NCI-H1436 (cell line): ENCODE data around the gene PRDM16.

Experiments used
- DNase-seq: peaks from one replicate; lab custom pipeline; 2025; lab: John Stamatoyannopoulos, UW

The PRDM16 gene

DNA sequence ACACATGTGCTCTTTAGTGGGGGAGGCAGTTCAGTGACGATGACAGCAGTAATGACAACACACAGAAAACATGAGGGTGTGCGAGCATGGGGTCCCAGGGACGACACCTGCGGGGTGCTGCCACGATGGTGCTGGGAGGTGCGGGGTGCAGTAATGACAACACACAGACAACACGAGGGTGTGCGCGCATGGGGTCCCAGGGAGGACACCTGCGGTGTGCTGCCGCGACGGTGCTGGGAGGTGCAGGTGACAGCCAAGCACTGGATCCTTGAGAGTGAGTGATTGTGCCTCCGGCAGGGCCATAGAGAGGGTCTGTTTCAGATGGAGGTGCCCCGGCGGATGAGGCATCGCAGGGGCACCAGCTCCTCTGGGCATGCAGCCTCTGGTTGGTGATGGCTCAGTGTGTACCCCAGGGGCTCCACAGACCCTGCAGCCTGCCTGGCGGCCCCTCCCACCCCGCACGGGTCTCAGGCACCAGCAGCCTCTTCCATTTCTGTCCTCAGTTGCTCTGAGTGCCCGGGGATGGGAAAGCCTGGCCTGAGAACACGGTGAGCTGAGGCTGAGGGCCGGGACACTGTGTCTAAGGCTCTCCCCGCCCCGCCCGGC lies 193.8 kb downstream of the PRDM16 start:
- DNase-seq: no peak

DNA sequence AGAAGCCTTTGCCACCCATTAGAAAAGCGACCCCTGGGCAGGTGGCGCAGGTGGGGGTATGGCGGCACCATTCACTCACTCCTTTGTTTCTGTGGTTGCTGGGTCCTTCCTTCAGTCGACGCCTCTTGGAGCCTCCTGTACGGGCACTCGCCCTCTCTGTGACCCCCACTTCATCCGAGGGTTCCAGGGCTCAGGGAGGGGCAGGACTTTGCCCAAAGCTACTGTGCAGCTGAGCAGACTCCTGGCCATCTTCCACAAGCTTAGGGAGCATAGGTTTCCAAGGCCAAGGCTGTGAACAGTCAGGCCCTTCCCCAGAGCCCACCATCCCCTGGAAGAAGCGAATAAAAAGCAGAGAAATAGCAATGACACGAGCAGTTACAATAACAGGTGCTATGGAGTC lies 194.8 kb downstream of the PRDM16 start:
- DNase-seq: no peak

DNA sequence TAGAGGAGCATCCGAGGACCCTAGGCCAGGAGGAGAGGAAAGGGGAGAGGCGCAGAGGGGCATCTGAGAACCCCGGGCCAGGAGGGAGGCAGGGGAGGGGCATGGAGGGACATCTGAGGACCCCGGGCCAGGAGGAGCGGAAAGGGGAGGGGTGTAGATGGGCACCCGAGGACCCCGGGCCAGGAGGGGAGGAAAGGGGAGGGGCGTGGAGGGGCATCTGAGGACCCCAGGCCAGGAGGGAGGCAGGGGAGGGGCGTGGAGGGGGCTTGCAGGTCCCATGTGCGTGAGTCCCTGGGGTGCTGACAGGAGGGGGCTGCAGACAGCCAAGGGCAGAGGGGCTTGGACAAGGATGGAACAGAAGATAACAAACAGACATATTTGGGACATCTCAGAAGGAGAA lies 195.5 kb downstream of the PRDM16 start:
- no peak for DNase-seq

DNA sequence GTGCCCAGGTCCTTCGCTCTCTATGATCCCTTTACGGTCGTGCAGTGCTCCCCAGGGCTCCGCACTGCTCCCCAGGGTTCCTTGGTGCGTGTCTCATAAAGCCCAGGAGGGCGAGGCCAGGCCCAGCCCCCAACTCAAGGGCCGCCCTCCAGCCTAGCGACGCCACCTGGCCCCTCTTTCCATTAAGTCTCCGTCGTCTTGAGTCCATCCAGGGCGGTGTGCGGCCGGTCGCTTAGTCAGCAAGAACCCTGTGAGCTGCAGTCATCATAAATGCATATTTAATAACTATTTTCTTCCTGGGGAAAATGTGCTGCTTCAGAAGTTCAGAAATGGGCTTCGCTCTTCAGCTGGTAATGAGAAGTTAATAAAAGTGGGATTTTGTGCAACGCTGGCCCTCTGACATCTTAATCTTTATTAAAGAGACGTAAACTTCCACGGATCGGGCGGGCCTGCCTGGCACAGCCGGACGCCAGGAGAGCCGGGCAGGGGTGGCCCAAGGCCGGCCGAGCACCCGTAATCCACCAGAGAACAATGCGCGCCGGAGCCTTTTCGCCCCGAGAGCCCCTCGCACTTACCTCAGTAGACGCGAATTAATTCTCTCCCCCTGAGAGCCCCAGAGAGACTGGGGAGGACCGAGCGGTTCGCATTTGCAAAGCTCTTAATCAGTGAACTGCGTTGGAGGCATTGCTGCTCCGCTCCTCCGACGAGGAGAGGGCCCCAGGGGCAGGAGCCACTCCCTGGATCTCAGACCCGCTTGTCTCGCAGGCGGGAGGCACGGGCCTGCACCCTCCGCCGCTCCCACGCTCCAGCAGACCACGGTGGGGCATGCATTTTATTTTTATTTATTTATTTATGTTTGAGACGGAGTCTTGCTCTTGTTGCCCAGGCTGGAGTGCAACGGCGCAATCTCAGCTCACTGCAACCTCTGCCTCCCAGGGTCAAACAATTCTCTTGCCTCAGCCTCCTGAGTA lies 197.1 kb downstream of the PRDM16 start:
- DNase-seq: no peak

DNA sequence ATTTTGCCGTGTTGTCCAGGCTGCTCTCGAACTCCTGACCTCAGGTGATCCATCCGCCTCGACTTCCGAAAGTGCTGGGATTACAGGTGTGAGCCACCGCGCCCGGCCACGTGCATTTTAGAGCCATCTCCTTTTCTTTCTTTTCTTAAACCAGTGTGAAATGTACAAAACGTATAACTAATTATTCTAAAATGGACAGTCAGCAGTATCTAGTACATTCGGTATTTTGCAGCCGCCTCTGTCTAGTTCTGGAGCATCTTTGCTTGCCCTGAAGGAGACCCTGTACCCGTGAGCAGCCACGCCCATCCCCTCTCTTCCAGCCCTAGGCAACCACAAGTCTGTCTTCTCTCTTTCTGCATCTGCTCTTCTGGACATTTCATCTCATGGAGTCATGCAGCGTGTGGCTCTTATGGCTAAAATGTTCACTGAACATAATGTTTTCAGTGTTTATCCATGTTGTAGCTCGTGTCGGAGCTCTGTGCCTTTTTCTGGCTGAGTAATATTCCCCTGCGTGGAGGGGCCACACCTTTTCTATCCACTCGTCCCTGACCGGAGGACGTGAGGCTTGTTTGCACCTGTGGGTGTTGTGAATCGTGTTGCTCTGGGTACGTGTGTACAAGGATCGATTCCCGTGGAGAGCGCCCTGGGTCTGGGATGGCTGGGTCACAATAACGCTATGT lies 198.0 kb downstream of the PRDM16 start:
- DNase-seq: no peak

DNA sequence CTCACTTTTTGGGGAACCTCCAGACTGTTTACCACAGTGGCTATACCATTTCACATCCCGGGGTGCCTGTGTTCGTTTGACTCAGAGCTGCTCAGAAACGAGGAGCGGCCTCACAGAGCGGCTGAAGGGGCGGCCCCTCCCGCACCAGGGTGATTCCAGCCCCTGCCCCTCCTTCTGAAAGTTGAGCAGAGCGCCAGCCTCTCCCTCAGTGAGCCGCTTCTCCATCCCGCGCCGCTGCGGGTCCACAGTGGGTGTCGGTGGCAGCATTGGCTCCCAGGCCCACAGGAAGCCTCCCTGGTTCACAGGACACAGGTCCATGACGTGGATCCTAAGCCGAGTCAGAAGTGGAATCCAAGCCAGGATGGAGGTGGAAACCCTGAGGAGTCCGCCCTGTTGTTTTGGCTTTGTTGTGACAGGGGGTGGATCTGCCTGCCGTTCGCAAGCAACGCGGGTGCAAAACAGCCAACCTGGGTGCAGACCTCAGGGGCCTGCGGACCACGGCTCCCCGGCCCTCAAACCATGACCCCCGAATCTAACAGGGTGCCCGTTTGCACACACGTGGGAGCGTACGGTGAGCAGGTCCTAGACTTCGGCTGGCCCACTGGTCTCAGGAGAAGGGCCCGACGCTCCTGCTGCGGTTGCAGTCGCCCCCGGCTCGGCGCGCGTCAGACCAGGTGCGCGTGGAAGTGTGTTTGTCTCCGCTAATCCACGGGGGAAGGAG lies 198.7 kb downstream of the PRDM16 start:
- no peak for DNase-seq

DNA sequence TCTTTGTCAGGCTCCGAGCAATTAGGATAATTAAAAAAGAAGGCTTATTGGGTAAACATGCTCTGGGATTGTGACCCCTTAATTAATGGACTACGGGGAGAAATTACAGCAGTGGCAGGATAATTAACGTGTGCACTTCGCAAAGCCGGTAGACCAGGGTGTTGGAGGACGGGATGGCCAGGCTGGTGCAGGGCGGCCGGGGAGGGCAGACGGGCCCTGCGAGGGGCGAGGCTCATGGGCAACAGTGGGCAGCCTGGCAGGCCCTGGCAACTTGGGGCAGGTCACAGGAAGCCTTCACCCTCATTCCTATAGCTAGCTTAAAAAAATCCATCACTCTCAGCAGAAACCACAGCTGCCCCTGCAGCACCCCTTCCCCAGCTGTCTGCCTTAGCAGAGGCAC lies 199.3 kb downstream of the PRDM16 start:
- peak; percentile 13 for DNase-seq

DNA sequence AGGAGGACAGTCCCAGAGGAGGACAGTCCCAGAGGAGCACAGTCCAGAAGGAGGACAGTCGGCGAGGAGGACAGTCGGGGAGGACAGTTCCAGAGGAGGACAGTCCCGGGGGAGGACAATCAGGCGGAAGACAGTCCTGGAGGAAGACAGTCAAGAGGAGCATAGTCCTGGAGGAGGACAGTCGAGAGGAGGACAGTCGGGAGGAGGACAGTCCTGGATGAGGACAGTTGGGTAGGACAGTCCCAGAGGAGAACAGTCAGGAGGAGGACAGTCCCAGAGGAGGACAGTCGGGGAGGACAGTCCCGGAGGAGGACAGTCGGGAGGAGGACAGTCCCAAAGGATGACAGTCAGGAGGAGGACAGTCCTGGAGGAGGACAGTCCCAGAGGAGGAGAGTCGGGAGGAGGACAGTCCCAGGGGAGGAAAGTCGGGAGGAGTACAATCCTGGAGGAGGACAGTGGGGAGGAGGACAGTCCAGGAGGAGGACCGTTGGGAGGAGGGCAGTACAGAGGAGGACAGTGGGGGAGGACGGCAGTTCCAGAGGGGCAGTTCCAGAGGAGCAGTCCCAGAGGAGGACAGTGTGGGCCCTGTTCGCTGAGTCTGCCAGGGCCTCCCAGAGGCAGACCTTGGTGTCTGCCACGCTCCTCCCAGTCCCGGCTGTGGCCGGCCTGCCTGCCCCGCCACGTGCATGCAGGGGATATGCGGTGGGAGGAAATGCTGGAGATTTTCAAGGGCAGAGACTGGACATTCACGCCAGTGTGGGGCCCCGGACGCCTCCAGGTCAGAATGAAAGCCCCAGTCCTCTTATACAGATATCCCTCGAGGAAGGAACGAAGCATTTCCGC lies 201.6 kb downstream of the PRDM16 start:
- no peak for DNase-seq

DNA sequence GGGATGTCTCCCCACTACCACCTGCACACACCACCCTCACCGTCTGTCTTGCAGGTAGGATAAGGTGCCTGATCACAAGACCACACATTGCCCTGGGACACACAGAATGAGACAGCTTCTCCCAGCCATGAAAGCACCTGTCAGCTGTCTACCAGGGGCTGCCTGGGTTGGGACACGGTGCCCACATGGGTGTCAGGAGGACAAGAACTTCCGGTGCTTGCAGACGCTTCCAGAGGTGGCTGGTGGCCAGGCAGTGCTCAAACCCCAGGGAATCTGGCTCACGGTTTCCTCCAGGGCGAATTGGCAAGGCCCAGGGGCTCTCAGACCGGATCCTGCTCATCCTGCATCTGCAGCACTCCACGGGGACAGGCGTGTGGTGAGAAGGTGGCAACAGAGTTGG lies 202.9 kb downstream of the PRDM16 start:
- no peak for DNase-seq

DNA sequence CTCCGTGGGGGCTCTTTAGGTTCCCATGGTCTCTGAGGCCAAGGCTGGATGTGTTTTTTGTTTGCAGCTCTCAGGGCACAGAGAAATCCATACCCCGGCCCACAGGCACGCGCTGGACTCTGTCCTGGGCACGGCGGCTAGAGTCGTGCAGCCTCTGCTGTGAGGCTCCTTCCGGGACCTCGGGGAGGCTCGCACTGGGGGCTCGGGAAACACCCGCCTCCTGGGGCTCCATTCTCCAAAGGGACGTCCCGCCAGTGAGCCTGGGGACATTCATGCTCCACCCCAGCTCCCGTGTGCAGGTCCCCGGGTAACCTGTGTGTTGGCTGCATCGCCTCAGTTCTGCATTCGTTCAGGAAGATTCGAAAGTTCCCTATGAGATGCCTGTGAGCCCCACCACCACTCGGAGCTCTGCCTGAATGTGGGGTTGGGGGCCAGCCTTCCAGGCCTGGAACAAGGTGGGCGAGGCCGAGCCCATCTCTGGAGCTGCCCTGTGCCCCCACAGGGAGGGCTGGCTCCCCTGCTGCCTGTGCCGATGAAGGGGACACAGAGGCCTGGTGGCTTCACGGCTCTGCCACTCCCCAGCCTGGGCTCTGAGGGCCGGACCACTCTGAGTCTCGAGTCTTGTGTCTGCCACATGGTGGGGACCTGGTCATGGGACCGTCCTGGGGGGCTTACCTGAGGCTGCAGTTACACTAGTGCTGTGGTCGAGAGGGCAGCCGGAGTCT lies 203.5 kb downstream of the PRDM16 start:
- no peak for DNase-seq

DNA sequence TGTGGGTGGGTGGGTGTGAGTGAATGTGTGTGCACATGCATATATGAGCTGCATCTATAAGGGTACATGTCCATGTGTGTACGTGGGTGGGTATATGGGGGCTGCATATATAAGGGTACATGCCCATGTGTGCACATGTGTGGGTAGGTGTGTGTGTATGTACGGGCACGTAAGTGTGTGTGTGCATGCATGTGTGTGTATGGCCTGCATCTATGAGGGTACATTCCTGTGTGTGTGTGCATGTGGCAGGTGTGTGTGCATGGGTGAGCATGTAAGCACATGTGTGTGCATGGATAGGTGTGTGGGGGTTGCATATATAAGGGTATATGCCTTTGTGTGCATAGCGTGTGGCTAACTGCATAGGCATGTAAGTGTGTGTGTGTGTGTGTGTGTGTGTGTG lies 204.4 kb downstream of the PRDM16 start:
- DNase-seq: no peak

DNA sequence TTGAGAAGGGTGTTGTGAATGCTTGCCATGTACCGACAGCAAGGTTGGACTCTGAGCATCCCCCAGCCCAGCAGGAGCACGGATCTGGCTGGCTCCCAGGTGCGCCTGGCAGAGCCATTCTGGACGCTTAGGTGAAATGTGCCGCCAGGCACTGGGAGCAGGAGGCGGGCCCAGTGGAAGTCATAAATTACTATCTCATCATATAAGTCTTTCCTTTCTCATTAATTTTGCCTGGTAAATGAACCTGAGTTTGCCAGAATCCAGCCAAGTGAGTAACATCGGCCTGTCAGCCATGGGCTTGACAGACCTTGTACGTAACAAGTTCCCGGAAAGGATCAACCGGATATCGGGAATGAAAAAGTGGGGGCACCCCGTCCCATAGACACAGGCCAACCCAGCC lies 206.0 kb downstream of the PRDM16 start:
- DNase-seq: no peak

DNA sequence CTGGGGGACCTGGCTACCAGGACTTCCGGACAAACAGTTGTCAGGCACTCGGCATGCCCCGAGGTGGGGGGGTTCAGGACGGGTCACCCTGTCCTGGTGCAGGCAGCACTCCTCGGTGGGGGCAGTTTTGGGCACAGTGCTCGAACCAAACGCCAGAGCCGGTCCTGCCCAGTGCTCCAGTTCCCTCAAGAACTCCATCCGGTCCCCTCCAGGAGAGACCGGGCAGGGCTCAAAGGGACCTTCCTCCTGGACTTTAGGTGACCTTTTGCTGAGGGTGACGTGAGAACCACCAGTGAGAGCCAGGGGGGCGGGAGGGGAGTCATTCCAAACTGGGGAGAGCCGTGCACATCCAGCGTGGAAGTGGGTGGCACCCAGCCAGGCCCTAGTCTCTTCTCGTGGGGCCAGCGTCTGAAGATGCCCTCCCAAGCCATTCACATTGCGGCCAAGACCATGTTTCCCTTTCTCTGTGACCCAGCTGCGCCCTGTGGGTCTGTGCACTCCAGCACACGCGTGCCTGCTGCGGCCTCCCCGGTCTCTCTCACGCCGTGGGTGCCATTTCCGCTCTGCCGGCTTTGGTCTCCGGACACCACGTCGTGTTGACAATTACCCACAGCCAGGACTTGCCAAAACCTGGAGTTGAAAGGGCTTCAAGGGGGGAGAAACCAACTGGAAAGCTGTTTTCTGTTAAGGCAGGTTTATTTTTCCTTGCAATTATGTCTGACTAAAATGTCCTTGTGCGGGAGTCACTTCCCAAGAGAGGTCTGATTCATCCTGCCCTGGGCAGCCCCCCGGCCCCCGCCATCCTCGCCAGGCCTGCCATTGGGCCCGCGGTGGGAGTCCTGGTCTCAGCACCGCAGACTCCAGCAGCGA lies 206.7 kb downstream of the PRDM16 start:
- no peak for DNase-seq

DNA sequence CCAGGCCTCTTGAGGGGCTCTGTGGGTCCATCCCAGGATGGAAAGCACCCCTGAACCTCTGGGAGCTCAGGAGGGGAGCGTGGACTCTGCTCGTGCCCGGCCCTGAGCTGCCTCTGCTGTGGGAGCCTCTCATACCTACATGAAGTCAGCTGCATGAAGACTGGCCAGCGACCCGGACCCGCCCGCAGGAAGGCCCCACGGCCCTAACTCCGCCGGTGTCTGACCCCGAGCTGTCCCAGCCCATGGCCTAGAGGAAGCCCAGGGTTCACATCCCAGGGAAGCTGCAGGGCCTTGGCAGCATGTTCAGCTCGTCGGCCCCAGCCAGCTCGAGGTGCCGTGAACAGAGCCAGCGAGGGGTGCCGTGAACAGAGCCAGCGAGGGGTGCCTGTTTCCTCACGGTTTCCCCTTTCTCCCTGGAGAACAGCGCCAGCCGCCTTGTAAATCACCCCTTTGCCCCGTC lies 207.4 kb downstream of the PRDM16 start:
- no peak for DNase-seq

DNA sequence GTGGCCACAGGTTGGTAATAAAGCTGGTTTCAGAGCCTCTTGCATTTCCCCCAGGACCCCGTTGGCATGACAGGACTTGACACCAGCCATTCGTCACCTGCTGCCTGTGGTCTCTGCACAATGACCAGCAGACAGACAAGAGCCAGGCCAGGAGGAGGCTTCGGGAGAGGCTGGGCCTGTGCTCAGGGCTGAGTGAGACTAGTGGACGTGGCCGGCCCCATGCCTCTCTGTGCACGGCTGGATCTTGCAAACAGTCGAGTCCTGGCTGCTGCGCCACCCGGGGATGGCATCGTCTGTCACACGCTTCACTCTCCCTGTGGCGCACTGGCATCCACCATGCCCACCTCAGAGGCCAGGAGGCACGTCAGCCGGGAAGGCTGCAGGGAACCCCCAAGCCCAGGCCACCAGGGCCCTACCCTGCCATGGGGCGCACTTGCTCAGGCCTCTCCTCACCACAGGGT lies 208.0 kb downstream of the PRDM16 start:
- DNase-seq: no peak

DNA sequence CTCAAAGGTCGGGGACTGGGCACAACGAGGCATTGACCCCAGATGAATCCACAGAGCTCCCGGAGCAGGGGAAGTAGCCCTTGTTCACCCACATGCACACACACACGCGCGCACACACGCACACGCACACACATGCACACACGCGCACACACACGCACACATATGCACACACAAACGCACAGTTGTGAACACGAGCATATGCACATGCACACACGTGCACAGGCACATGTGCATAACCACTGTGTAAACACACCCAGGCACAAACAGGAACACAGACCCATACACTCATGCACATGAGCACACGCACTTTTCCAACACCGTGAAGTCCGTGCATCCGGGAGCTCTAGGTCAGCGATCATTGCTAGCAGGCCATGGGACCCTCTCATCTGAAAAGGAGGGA lies 208.6 kb downstream of the PRDM16 start:
- no peak for DNase-seq

DNA sequence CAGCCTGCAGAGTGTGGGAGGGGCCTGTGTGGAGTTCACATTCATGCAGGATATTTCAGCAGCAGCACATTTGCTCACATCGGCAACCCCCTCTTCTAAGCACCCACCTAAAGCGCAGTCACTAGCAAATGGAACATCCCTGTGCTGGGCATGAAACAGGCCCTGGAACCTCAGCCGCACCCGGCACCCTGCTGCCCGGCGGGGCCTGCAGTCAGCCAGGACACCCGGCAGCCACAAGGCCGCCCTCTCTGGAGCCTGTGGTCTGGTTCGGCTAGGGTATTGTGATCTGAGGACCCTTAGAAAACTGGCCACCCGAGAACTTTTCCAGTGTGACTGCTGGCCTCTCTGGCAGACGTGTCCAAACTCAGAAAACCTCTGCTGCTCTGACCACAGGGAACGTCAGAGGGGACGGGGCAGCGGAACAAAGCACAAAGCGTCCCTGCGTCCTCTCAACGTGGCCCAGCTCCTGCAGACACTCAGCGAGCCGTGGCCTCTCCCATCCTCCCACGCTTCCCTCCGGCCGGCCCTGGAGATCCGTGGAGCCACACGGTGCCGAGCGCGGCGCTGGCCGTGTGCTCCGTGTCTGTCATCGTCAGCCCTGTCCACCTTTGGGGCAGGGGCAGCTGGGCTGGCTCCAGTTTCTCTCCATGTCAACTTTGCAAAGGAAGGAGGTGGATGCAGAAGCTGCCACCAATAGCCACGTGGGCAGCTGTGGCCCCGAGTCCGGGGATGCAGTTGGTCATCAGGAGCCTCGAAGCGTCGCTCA lies 209.6 kb downstream of the PRDM16 start:
- DNase-seq: no peak

DNA sequence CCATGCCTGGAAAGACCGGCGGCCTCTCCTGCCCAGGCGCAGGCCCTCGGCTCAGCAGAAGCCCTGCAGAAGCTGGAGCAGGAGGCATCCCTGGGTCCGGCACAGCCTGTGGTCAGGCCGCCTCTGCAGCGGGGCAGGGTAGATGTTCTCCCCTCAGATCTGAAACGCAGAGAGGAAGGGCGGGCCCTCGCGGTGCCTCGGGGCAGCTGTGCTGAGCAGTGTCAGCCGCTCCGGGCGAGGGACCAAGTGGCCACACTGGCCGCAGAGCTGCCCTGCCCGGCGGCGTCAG lies 210.1 kb downstream of the PRDM16 start:
- no peak for DNase-seq

DNA sequence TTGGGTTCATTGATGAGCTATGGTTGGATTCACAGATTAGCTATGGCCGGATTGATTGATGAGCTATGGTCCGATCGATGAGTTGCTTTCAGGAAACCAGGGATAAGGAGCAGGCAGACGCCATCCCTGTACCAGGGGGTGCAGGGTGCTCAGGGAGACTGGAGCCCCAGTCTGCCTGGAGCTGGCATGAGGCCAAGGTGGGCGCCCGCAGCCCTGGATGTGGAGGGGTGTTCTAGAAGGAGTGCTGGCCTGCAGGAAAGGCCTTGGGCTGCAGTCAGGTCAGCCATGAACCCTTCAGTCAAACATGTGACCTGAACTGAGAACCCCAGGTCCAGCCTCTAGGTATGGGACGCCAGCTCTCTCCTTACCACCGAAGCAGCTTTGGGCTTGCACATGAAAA lies 212.7 kb downstream of the PRDM16 start:
- DNase-seq: no peak
